HCT116 (cell line): Measurements from ENCODE around the gene SNORC. TPM values are rescaled to one million over a fixed set of nuclear protein-coding genes. Genes with fewer than 3 reads are reported as not detected.

Experiments
- ATAC-seq: fragments of 200-7000 bp; cut with Tn5 transposase; 2 replicates; pipeline ENCODE4 v1.9.1; 2020; ENCODE audit warnings: mild to moderate bottlenecking, moderate library complexity
- BruUV-seq: library from RNA; stranded (reverse); fragments of 400-500 nt; replicated peaks from 2 replicates; lab custom pipeline; 2021; lab: Mats Ljungman, UMichigan
- CTCF ChIA-PET: fragments of 300-600 bp; sonication (Branson Sonifier 250); formaldehyde crosslinking; loops from one replicate; lab custom pipeline; 2021; ENCODE audit warnings: antibody characterized with exemption; lab: Charles Lee
- POLR2A ChIA-PET: fragments of 300-600, 350-600 bp; sonication (Branson Sonifier 250); formaldehyde crosslinking; loops from one replicate; lab custom pipeline; 2021; ENCODE audit warnings: antibody characterized with exemption; lab: Charles Lee
- RAD21 ChIA-PET, 2 experiments: fragments of 300-600 bp; sonication (Branson Sonifier 250); formaldehyde crosslinking; loops; one replicate each; lab custom pipeline; 2023; ENCODE audit warnings: low total read pairs in 2 of 2; ENCODE audit not compliant: uncharacterized antibody in 2 of 2, unreplicated experiment in 2 of 2, low non-redundant PET in 1 of 2; lab: Charles Lee
- DNase-seq: peaks from one replicate; pipeline ENCODE4 v3.0.0-alpha.2; 2010; ENCODE audit warnings: low read depth, low spot score
- H2AFZ ChIP-seq: fragments of 200-600 bp; shearing (Covaris generic), sonication (generic); 2 replicates; pipeline ENCODE4 v1.6.1; 2017; ENCODE audit warnings: low read depth, mixed run types, mixed read lengths, antibody characterized with exemption, low read length; ENCODE audit not compliant: poor library complexity, severe bottlenecking
- H3K27ac ChIP-seq: 2 replicates; pipeline ENCODE4 v1.5.1; 2012; ENCODE audit warnings: low read depth, low read length
- H3K27me3 ChIP-seq: fragments of 200-600 bp; sonication (generic); 2 replicates; pipeline ENCODE4 v1.6.1; 2016; ENCODE audit warnings: mixed run types, low read length, mixed read lengths; ENCODE audit not compliant: insufficient read depth
- H3K36me3 ChIP-seq, 2 experiments: fragments of 200-500 bp in 1 of 2; fragments of 200-600 bp in 1 of 2; sonication (Bioruptor generic) in 1 of 2; sonication (generic) in 1 of 2; 2 replicates each; pipeline versions ENCODE4 v1.5.1 to v1.6.1; 2014 to 2016; ENCODE audit warnings: low read length in 2 of 2, inconsistent platforms in 1 of 2, mixed read lengths in 1 of 2, mixed run types in 1 of 2; ENCODE audit not compliant: insufficient read depth in 2 of 2, control insufficient read depth in 1 of 2
- H3K4me1 ChIP-seq, 2 experiments: fragments of 200-600 bp in 1 of 2; sonication (generic) in 1 of 2; 2 replicates each; pipeline versions ENCODE4 v1.5.1 to v1.6.1; 2012 to 2017; ENCODE audit warnings: low read length in 2 of 2, inconsistent platforms in 1 of 2, mild to moderate bottlenecking in 1 of 2, mixed read lengths in 1 of 2, mixed run types in 1 of 2, moderate library complexity in 1 of 2; ENCODE audit not compliant: insufficient read depth in 2 of 2, control insufficient read depth in 1 of 2
- H3K4me2 ChIP-seq: fragments of 200-600 bp; sonication (generic); 2 replicates; pipeline ENCODE4 v1.6.1; 2017; ENCODE audit warnings: mixed run types, low read length, mixed read lengths
- H3K4me3 ChIP-seq, 2 experiments: fragments of 200-600 bp in 1 of 2; sonication (generic) in 1 of 2; replicated peaks in 1 of 2; 2 replicates each; pipeline ENCODE4 v1.5.1; 2011 to 2016; ENCODE audit warnings: low read length in 2 of 2, control low read depth in 1 of 2, low read depth in 1 of 2, mild to moderate bottlenecking in 1 of 2, mixed read lengths in 1 of 2, mixed run types in 1 of 2
- H3K79me2 ChIP-seq: fragments of 200-600 bp; sonication (generic); 2 replicates; pipeline ENCODE4 v1.6.1; 2017; ENCODE audit warnings: mild to moderate bottlenecking, mixed run types, low read length, moderate library complexity, mixed read lengths; ENCODE audit not compliant: insufficient read depth
- H3K9ac ChIP-seq: fragments of 200-600 bp; sonication (generic); 2 replicates; pipeline ENCODE4 v1.6.1; 2016; ENCODE audit warnings: low read length, mixed read lengths
- H3K9me2 ChIP-seq: fragments of 200-600 bp; sonication (generic), shearing (Covaris generic); 2 replicates; pipeline ENCODE4 v1.6.1; 2017; ENCODE audit warnings: mixed run types, mild to moderate bottlenecking, moderate library complexity; ENCODE audit not compliant: insufficient read depth
- H3K9me3 ChIP-seq, 2 experiments: fragments of 200-500 bp in 1 of 2; fragments of 200-600 bp in 1 of 2; sonication (Bioruptor generic) in 1 of 2; sonication (generic) in 1 of 2; 2 replicates each; pipeline ENCODE4 v1.6.1; 2014 to 2017; ENCODE audit warnings: low read length in 2 of 2, mixed read lengths in 2 of 2, inconsistent platforms in 1 of 2, low read depth in 1 of 2, mild to moderate bottlenecking in 1 of 2, mixed run types in 1 of 2, moderate library complexity in 1 of 2; ENCODE audit not compliant: control insufficient read depth in 1 of 2, insufficient read depth in 1 of 2
- H4K20me1 ChIP-seq: fragments of 200-600 bp; sonication (generic), shearing (Covaris generic); 2 replicates; pipeline ENCODE4 v1.6.1; 2017; ENCODE audit warnings: mixed run types, mild to moderate bottlenecking, moderate library complexity; ENCODE audit not compliant: insufficient read depth
- ATF3 ChIP-seq: IDR thresholded peaks from 2 replicates; pipeline ENCODE4 v1.6.1; 2012
- CTCF ChIP-seq, 3 experiments: fragments of 200-600 bp in 1 of 3; sonication (generic) in 1 of 3; IDR thresholded peaks in 2 of 3; conservative IDR thresholded peaks in 1 of 3; 2 replicates each; pipeline ENCODE4 v1.5.1; 2012 to 2017; ENCODE audit warnings: low read depth in 2 of 3, low read length in 2 of 3, antibody characterized with exemption in 1 of 3, borderline replicate concordance in 1 of 3, control low read depth in 1 of 3, mild to moderate bottlenecking in 1 of 3, mixed read lengths in 1 of 3, mixed run types in 1 of 3, moderate library complexity in 1 of 3; ENCODE audit not compliant: insufficient read depth in 1 of 3
- EGR1 ChIP-seq: IDR thresholded peaks from 2 replicates; pipeline ENCODE4 v1.6.1; 2012; ENCODE audit warnings: low read depth
- ELF1 ChIP-seq: IDR thresholded peaks from 2 replicates; pipeline ENCODE4 v1.6.1; 2012; ENCODE audit warnings: low read depth, borderline replicate concordance
- EZH2 ChIP-seq: fragments of 200-600 bp; sonication (generic); IDR thresholded peaks from 2 replicates; pipeline ENCODE4 v1.6.1; 2017; ENCODE audit warnings: antibody characterized with exemption, mixed run types
- JUND ChIP-seq: IDR thresholded peaks from 2 replicates; pipeline ENCODE4 v1.6.1; 2012
- POLR2A ChIP-seq: IDR thresholded peaks from 2 replicates; pipeline ENCODE4 v1.7.0; 2011; ENCODE audit warnings: borderline replicate concordance; ENCODE audit not compliant: insufficient read depth, insufficient read length; ENCODE audit errors: extremely low read depth
- RAD21 ChIP-seq: IDR thresholded peaks from 2 replicates; pipeline ENCODE4 v1.6.1; 2012; ENCODE audit warnings: low read depth, mild to moderate bottlenecking
- SIN3A ChIP-seq: IDR thresholded peaks from 2 replicates; pipeline ENCODE4 v1.6.1; 2012; ENCODE audit warnings: low read depth
- SP1 ChIP-seq: IDR thresholded peaks from 2 replicates; pipeline ENCODE4 v1.6.1; 2012; ENCODE audit warnings: low read depth
- YY1 ChIP-seq: IDR thresholded peaks from 2 replicates; pipeline ENCODE4 v1.6.1; 2011; ENCODE audit warnings: low read length, low read depth, moderate library complexity, mild to moderate bottlenecking; ENCODE audit not compliant: insufficient replicate concordance; ENCODE audit errors: extremely low read depth
- ZBTB33 ChIP-seq: IDR thresholded peaks from 2 replicates; pipeline ENCODE4 v1.6.1; 2011; ENCODE audit warnings: mild to moderate bottlenecking, low read length, moderate library complexity; ENCODE audit not compliant: insufficient replicate concordance; ENCODE audit errors: extremely low read depth
- ZFX ChIP-seq: fragments of 450-650 bp; IDR thresholded peaks from 2 replicates; pipeline ENCODE4 v1.6.1; 2017
- intact Hi-C: fragments of 100-400 bp; cut with micrococcal nuclease; formaldehyde crosslinking; loops from 2 replicates; pipeline ENCODE4 v1.10.0; 2022
- total RNA-seq: library from RNA; stranded (reverse); gene quantifications from one replicate; pipeline ENCODE4 v1.2.1, GENCODE V29; 2021; ENCODE audit not compliant: unreplicated experiment

The SNORC gene
- total RNA-seq, 1 experiment from 2014 or later, result 14.0 TPM

- intact Hi-C loops, result no loop called here
- Histone ChIP-seq H3K9me2 (no peaks in the 10 kb centered on the region), H3K27ac (no peak overlapping the region), H2AFZ (no peak overlapping the region), H3K9ac (no peak overlapping the region), H4K20me1 (no peaks in the 10 kb centered on the region; the same call in 1 of the 2 replicates), H3K4me3 (no peak overlapping the region), H3K79me2 (0 out of 2 replicates have a peak, but pooled peaks cover 10% of the 10 kb centered on the region), H3K36me3 (peaks cover 37 to 40% of the 10 kb centered on the region in 2 experiments), H3K9me3 (no peaks in the 10 kb centered on the region), H3K27me3 (no peaks in the 10 kb centered on the region), H3K4me1 (peaks cover 1 to 10% of the 10 kb centered on the region in 2 experiments; a peak in 3 of 4 replicates), H3K4me2 (no peak overlapping the region)
- TF ChIP-seq JUND (no peak), RAD21 (peak; percentile 16; the same call in 1 of the 2 replicates), CTCF (IDR thresholded peaks at IDR 0.05 in 2 of 3, conservative IDR thresholded peaks at IDR 0.05 in 1 of 3; ENCODE audit: borderline replicate concordance in 1 of 3, insufficient read depth in 1 of 3, low read depth in 2 of 3, low read length in 2 of 3) (peak; percentile 4 to 29 (median 19); a peak in 2 of 6 replicates)
- POLR2A ChIA-PET, result no interaction called here
- CTCF ChIA-PET, result interaction anchor here (1.2 to 1.4 kb wide), 2 partner anchors 9 to 210 kb away, joined by 3 to 5 read pairs; no protein-coding TSS in a partner anchor
- ATAC-seq (no peak), DNase-seq (no peak)
- RAD21 ChIA-PET, result no interaction called here
- BruUV-seq, result no TSS peak
Observed at GRCh38 chr2:232843834-232844233, 26.2 kb upstream of the SNORC start.

- ChIA-PET RAD21 (no interaction called here), CTCF (no interaction called here), POLR2A (no interaction called here)
- H2AFZ ChIP-seq, result no peak overlapping the region
- peaks cover 0 to 4% of the 10 kb centered on the region in 2 experiments; a peak in 1 of 4 replicates for H3K4me1 ChIP-seq
- no peak overlapping the region for H3K27ac ChIP-seq
- H3K9ac ChIP-seq, result no peak overlapping the region
- no peak overlapping the region for H3K4me3 ChIP-seq
- no peaks in the 10 kb centered on the region for H3K27me3 ChIP-seq
- no peaks in the 10 kb centered on the region for H3K9me2 ChIP-seq
- ATAC-seq, result no peak
- intact Hi-C loops, result no loop called here
- H3K4me2 ChIP-seq, result no peak overlapping the region
- peaks cover 32 to 37% of the 10 kb centered on the region in 2 experiments for H3K36me3 ChIP-seq
- H4K20me1 ChIP-seq, result no peaks in the 10 kb centered on the region
- H3K79me2 ChIP-seq, result no peaks in the 10 kb centered on the region
- no peaks in the 10 kb centered on the region for H3K9me3 ChIP-seq
- no TSS peak for BruUV-seq
- TF ChIP-seq YY1 (no peak), ZBTB33 (no peak), ELF1 (no peak), EGR1 (no peak), SP1 (no peak), EZH2 (no peak), ATF3 (no peak), ZFX (no peak), SIN3A (no peak), RAD21 (no peak), POLR2A (no peak)
- TF ChIP-seq, all 23 proteins: peak for 0
- DNase-seq, result no peak
Observed at GRCh38 chr2:232846055-232846454, 24.0 kb upstream of the SNORC start.
